GM12892 (cell line): ENCODE results near the gene OCIAD1.

Experiments used
- POLR2A ChIP-seq: IDR thresholded peaks from 2 replicates; pipeline ENCODE4 v1.6.1; 2011; ENCODE audit warnings: low read depth, low read length, control low read depth
- POLR2AphosphoS5 ChIP-seq: IDR thresholded peaks from 2 replicates; pipeline ENCODE4 v1.6.1; 2011; ENCODE audit warnings: low read depth, low read length, control low read depth
- TAF1 ChIP-seq: IDR thresholded peaks from 2 replicates; pipeline ENCODE4 v1.6.1; 2011; ENCODE audit warnings: low read depth, mild to moderate bottlenecking, control low read depth, low read length, borderline replicate concordance

GRCh38 chr4:48813964-48814363 is 16.9 kb upstream of the OCIAD1 start:
- TF ChIP-seq TAF1, result no peak
- no peak for TF ChIP-seq POLR2A
- TF ChIP-seq POLR2AphosphoS5, result no peak
